ENCODE measurements around the gene PAX2.

The PAX2 gene

DNA sequence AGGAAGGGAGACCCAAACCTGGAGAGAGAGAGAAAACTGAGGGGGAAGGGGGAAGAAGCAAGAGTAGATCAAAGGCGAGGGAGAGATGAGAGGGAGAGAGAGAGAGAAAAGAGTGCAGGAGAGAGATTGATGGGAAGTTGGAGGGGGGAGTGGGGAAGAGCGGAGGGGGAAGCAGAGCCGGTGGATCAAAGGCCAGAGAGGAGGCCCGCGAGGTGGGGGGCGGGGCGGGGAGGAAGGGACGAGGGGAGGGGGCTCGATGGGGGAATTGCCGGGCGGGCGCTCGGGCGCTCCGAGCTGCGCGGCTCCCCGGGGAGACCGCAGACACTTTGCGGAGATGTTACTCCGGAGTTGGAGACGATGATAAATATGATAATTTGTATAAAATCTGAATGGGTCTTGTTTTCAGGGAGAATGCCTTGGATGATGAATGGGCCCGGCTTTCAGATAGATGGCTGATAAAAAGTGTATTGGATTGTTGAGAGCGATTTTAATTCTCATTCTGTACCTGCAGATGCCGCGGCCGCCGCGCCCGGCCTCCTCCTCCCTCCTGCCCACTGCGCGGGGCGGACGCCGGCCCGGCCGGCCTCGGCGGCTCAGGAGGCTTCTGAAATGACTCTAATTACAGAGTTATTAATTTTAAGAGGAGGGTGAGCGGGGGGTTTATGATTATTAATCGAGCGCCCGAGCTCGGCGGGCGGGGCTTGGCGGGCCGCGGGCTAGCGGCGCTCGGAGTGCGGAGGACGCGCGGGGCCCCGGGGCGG, 21.4 kb upstream of the PAX2 start:
- in situ Hi-C loops (cut with HindIII; ENCODE audit: low sequenced_read_pairs): no loop called here

DNA sequence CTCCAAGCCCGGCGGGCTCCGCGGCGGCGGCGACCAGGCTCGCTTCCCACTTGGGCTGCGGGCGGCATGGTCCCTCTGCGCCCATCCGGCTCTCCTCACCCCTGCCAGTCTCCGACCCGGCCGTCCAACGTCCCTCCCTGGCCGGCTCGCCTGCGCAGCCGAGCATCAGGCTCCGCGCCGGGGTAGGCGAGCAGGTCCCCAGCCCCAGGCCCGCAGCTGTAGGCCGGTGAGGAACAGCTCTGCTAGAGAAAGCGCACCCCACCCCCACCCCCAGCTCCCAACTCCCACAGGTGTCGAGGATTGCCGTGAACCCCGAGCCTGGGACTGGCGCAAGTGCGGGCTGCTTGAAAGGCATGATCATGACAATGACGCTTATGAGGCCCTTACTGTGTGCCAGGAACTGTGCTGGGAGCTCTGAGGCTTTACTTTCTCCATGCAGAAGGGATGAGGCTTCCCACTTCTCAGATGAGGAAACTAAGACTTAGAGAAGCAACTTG, 20.8 kb upstream of the PAX2 start:
- in situ Hi-C loops (cut with HindIII; ENCODE audit: low sequenced_read_pairs): no loop called here

DNA sequence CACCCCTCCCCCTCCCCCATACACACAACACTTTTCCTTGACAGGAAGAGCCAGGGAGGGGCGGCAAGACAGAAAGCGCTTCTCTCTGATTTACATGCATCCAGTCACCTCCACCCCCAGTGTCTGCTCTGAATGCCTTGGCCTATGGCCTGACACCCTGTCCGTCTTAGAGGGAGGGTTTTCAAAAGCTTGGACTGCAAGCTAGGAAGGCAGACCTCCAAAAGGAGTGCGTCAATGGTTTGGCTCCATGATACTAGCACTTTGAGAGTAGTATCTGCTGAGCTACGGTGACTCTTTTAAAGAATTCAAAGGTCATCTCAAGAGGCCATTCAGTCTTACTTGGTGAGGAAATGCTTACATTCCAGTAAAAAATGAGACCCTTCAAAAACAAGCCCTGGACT, 20.3 kb upstream of the PAX2 start:
- in situ Hi-C loops (cut with HindIII; ENCODE audit: low sequenced_read_pairs): no loop called here

DNA sequence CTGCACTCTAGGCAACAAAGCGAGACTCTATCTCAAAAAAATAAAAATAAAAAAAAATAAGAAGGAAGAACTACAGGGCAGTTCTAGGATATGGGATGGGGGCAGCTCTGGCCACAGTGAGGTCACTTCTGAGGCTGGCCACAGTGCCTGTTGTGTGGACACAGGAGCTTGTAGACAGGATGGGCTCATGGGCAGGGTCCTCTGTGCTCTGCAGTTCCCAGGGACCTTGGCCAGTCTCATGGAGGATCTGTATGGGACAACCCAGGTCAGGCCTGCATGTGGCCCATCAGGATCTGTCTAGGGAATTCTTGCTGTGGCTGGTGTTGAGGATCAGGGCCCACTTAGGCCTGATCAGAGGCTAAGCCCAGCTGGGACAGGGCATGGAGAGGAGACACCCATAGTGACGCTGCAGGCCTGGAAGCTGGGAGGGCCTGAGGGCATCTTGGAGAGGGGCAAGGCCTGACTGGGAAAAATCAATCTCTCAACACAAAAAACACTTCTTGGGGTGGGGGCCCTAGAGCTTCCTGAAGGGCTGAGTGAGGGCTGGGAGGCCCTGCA, 19.4 kb upstream of the PAX2 start:
- in situ Hi-C loops (cut with HindIII; ENCODE audit: low sequenced_read_pairs): no loop called here

DNA sequence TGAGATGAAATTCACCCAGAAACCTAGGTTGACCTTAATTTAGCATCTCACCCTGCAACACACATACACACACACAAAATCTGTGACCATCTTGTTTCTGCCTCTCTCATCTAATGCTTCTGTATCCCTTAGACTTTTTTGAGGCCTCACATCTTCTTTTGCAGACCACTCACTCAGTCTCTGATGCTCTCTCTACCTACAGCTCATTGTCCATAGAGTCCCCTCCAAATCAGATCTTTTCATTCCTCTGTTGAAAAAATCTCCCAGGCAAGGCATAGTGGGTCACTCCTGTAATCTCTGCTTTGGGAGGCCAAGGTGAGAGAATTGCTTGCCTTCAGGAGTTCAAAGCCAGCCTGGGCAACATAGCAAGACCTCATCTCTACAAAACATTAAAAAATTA, 17.6 kb upstream of the PAX2 start:
- in situ Hi-C loops (cut with HindIII; ENCODE audit: low sequenced_read_pairs): no loop called here

DNA sequence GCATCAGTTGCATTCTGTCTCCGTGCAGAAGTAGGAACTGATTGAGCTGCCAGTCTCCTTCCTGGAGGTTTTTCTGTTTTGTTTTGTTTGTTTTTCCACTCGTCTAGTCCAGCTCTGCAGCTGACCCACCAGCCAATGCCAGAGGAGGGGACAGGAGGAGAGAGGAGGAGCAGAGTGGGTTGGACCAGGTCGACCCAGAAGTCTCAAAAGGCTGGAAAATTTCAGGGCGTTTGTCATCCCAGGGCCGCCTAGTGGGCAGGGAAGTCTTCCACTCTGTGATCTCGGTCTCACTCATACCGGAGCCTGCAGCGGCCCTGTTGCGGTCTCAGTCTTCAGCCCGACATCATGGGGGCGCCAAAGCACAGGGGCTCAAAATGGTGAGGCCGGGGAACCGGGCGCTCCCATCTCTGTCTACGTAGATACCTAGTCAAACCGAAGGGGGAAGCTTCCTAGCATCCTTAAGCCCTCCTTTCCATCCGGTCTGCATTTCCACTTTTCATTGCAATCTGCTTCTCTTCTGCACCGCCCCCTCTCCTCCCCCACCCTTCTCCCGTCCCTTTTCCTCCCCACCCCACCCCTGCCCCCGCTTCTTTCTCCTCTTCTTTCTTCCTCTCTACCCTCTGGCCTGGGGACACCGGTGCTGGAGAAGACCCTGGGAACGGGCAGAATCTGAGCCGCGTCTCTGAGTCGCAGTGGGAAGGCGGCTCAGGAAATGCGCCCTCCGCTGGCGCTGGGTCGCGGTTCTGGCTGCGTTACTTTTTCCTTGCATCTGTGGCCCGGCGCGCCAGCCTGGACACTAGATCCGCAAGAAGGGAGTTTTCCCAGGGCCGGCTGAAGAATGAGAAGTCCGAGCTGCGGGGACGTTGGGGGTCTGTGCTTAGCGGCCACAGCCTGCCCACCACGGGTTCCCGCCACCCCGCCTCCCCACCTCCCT, 16.2 kb upstream of the PAX2 start:
- in situ Hi-C loops (cut with HindIII; ENCODE audit: low sequenced_read_pairs): no loop called here

DNA sequence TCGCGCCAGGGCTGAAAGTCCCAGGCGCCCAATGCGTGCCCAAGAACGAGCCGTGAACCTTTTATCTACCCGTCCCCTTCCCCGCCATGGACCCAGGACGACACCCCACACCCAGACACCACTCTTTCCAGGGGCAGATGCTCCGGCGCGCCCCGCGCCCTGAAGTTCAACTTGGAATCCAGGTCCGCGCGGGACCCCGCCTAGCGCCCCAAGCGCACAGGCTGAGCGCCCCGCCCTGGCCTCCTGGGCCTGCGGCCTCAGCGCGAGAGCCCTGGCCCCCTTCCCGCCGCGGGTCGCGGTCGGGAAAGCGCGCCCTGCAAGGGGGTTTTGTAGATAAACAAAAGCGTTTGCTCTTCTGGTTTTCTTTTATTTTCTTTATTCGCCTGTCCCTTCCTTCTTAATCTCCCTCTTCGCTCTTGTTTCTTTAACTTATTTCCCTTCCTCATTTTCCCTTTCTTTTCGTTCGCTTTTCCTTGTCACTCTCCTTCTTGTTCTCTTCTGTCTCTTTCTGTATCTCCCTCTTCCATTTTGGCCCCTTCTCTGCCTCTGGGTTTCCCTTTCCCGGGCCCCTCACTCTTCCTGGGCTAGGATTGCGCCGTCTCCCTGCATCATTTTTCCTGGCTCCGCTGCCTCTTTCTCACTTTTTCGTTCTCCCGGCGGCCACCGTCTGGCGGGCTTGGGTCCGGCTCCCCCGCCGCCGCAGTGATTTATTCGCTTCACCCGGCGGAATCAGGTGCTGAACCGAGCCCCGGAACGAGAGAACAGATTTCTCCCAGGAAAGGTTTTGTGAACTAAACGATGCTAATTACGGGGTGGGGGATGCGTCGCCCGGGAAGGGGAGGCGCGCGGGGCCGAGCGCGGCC, 15.3 kb upstream of the PAX2 start:
- in situ Hi-C loops (cut with HindIII; ENCODE audit: low sequenced_read_pairs): no loop called here

DNA sequence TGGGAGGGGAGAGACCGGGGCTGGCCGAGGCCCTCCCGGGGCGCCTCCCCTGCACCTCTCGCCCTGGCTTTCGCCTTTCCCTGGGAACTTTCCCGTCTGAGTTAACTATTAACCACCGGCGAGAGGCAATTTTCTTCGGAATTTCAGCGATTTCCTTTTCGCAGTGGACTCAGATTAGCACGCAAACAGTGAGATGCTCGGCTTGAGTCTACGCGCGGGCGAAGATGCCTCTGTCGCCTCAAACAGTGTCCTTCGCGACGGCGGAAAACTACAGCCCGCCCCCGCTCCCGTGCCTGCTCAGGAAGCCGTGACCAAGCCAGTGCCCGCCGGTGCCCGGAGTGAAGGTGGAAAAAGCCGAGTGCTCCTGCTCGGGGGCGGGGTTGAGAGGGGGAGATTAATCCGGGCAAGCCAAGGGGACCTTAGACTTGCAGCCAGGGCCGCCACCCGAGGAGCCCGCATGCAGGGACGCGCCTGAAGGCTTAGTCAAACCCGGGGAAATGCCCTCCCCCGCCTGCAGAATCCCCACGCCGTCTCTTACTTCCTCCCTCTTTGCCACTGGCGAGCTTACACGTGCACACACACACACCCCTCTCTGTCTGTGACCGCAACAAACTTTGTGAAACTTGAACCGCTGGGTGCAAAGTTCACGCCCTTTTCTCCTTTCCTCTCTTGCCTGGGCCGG, 14.5 kb upstream of the PAX2 start:
- in situ Hi-C loops (cut with HindIII; ENCODE audit: low sequenced_read_pairs): no loop called here

DNA sequence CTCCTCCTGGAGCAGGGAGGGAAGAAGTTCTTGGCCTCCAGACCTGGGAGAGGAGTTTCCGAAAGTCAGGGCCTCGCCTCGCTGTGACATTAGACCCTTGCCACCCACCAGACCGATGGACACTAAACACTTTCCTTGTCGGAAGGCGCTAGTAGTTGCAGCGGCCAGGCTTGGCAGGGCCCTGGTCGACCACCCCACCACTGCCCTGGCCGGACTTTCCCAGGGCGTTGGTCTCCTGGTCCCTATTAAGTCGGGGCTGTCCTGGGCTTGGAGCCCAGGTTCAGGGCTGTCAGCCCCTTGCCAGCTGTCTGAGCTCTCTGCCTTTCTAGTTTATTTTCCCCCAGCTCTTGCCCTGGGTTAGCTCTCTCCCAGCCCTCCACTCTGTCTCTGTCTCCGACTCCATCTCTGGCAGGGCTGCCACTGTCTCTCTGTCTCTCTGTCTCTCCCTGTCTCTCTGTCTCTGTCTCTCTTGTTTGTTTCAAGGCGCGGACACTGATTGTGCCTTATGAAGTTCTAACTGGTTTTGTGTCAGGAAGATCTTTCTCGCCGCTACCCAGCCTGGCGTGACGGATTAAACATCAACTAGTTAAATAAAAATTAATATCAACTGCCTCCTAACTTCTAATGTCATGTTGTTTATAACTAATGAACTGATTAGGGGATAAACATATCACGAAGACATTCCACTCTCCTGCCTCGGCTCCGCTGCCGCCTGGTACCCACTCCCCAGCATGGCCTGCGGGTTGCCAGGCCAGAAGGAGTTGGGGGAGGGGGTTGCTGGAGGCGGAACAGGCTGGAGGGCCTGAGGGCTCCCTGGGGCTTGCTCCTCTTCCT, 13.8 kb upstream of the PAX2 start:
- in situ Hi-C loops (cut with HindIII; ENCODE audit: low sequenced_read_pairs): no loop called here

DNA sequence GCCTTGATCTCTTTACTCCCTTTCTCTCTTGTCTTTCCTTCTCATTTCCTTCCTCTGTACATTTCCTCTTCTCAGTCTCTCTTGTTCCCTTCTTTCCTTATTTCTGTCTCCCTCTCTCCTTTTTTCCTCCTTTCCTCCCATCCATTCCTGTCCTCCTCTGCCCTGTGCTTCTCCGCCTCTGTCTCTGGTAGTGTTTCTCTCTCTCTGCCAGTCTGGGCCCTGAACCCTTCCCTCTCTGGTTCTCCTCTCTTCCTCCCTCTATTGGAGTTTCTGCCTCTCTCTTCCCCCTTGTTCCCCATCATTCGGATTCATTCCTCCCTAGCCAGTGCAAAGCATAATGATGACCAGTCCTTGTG, 13.2 kb upstream of the PAX2 start:
- in situ Hi-C loops (cut with HindIII; ENCODE audit: low sequenced_read_pairs): no loop called here

DNA sequence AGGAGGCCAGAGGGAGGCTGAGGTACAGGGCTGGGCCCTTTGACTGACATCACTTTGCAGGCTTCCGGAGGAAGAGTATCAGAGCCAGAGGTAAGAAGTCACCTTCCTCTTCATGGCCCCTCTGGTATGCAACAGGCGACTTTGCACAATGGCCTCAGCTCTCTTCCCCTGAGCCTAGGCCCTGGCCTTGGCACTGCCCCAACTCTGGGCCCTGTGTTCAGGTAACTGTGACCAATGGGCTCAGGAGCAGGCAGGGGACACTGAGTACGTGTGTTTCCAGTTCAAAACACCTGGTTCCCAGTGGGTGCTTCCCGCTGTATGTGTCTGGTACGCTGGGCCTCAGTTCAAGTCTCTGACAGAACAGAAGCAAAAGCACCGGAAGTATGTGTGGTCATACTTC, 12.1 kb upstream of the PAX2 start:
- in situ Hi-C loops (cut with HindIII; ENCODE audit: low sequenced_read_pairs): no loop called here

DNA sequence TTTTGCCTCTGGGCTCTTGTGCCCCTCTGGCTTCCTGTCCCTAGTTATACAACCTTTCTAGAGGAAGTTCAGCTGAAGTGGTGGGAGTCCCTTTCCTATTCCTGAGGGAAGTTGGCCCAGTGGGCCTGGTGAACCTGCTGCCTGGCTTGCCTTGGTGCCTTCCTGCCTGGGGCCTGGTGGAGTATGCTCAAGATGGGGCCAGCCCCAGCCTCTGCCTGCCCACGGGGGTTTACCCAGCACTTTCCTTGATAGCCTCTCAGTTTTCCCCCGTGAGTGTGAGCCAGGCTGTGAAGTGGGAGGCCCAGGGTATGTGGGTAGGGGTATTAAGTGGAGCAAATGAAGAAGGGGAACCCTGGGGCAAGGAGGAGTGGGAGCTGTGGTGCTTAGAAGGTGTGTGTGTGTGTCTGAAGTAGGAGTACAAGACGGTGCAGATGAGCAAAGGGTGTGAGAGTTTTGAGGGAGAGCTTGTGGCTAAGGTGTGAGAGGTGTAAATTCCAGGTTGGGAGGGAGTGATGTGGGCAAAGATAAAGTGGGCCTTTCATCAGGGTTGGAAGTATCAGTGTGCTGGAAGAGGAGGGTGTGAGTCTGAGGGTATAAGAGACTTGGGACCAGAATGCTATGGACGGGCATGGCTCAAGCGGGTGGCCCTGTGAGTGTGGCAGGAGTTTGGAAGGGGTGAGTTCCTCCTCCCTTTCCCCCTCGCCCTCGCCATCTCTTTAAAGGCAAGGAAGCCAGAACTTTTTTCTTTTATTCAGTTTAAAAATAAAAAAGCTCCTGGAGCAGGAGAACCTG, 10.9 kb upstream of the PAX2 start:
- in situ Hi-C loops (cut with HindIII; ENCODE audit: low sequenced_read_pairs): no loop called here

DNA sequence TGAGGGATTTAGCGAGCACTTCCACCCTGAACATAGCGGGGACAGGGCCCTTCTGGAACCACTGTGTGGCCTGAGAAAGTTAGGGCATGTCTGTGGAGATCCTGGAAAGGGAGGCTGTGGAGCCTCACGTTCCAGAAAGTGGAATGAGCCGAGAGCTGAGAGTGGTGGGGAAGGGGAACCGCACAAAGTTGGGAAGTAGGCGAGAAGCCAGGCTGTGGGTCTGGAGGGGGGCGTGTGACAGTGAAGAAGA, 10.4 kb upstream of the PAX2 start:
- in situ Hi-C loops (cut with HindIII; ENCODE audit: low sequenced_read_pairs): no loop called here

DNA sequence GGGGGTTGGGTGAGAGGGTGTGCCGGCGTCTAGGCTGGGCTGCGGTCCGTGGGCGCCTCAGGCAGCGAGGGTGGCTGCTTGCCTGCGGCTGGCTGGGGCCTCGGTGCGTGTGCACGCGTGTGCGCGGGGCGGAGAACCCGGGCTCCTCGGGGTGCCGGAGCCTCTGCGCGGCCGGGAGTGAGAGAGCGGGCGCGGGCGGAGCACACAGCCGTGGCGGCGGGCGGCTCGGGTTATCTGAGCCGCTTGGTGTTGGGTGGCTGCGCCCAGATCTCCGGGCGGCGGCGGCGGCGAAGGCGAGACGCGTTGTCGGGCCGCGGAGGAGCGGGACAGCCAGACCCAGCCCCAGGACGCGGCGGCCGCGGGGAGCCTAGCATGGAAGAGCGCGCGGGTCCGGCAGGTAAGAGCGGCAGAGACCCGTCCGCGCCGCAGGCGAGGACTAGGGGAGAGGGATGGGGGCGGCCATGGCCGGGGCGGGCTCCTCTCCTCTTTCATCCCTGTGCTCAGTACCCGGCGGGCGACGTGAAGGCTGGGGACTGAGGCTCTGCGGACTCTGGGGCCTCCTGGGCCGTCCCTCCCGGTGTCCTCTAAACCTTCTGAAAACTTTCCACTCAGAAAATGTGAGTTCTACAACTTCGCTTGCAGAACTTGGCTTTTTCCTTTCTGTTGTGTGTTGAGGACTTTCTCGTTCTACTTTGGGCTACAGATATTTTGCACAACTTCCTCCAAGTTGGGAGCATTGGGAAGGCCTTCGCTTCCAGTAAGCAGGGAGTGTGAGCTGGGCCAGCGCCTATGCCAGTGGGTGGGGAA, 9.8 kb upstream of the PAX2 start:
- in situ Hi-C loops (cut with HindIII; ENCODE audit: low sequenced_read_pairs): no loop called here

DNA sequence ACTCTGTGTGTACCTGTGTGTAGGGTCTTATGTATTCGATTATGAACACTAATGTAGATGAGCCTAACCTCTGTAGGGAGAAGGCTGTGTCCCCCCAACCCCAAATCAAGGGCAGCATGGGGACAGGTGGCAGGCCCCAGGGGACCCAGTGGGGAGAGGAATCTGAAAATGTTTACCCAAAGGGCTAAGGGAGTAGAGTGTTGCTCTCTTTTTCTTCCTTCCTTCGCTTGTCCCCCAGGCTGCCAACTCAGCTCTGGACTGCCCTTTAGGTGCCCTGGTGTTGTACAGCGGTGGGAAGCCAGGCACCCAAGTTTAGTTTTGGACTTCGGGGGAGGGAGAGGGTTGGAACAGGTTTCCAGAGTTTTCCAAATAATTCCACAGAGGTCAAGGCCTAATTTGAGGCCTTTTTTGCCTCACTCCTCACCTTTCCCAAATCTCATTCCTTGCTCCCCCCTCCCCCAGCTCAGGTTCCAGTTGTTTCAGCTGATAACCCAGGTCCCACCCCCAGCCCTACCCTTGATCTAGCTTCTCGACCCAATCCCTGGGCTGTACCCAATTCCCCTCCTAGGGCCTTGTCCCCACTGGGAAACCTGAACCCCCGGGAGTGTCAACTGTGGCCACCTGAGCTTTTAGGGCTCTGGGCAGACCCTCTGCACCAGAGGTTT, 9.1 kb upstream of the PAX2 start:
- in situ Hi-C loops (cut with HindIII; ENCODE audit: low sequenced_read_pairs): no loop called here

DNA sequence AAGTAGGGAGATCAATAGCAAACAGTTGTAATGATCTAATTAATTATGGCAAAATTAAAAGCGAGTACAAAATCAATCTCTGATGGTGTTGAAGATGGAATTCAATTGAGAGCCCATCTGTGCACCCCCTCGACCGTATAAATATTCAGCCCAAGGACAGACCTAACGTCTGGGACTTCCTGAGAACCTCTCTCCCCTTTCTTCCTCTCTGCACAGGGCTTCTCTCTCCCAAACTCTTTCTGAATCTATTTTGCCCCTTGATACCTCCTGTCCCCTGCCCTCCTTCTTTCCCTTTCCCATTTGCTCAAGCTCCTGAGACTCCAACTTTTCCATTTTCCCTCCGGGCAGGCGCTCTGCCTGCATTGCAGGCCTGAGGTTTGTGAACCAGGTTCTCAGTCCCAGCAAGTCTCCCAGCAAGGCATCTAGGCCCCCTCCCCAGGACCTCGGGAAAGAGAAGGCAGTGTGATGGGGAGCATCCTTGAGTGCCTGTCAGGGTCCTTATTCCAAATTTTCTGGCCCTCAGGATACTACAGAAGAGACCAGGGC, 8.5 kb upstream of the PAX2 start:
- in situ Hi-C loops (cut with HindIII; ENCODE audit: low sequenced_read_pairs): no loop called here

DNA sequence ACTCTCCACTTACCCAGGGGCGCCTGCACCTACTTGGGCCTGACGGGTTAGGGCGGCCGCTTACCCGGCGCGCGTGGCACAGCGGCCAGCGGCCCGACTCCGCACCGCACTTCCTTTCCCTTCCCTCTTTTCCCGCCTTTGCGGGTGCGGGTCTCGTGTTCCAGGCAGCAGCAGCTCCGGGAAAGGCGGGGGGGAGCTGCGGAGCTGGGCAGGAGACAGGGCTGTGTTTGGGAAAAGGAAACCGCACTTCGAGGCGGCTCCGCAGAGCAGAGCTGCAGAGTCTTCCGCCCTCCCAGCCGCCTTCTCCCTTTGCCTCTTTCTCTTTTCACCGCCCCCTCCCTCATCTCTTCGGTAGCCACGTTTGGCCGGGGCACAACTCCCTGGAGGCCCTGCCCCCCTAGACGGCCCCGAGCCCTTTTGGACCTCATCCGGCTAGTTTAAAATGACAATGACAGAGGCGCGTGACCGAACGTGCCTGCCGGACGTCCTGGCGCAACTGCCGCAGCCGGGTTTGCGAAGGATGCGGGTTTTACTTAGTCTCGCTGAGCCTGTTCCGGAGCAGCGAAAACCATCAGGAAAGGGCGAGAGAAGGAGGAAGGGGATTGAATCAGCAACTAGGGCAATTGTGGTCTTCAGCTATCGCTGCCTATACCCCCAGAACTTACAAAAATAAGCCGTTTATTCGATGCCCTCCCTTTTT, 7.9 kb upstream of the PAX2 start:
- in situ Hi-C loops (cut with HindIII; ENCODE audit: low sequenced_read_pairs): no loop called here
